ENCODE data around the gene SGTB. TPM values are rescaled to one million over a fixed set of nuclear protein-coding genes. Genes with fewer than 3 reads are reported as not detected.
"Not testable (repeated sequence)": the region's sequence is repeated elsewhere in the genome, so short reads cannot be mapped to it uniquely, and the experiment has no call there.

The SGTB gene
- total RNA-seq, 1 donor from 2014 or later = 7.6 TPM

- Mint-ChIP-seq H3K27ac (no peak overlapping the region), H3K4me3 (ENCODE audit: low read depth) (no peak overlapping the region), H3K4me1 (ENCODE audit: low read depth) (no peaks in the 10 kb centered on the region), H3K9me3 (no peaks in the 10 kb centered on the region), H3K27me3 (ENCODE audit: low read depth) (no peaks in the 10 kb centered on the region), H3K36me3 (ENCODE audit: low read depth) (peaks cover 4% of the 10 kb centered on the region)
- DNase-seq (ENCODE audit: low spot score) = no peak
- intact Hi-C loops (cut with micrococcal nuclease) = no loop called here
Measured at GRCh38 chr5:65693121-65693520, 28.8 kb downstream of the SGTB start.

GRCh38 chr5:65682148-65682547 is 39.8 kb downstream of the SGTB start:
- peaks cover 34% of the 10 kb centered on the region for H3K36me3 Mint-ChIP-seq (ENCODE audit: low read depth)

DNA sequence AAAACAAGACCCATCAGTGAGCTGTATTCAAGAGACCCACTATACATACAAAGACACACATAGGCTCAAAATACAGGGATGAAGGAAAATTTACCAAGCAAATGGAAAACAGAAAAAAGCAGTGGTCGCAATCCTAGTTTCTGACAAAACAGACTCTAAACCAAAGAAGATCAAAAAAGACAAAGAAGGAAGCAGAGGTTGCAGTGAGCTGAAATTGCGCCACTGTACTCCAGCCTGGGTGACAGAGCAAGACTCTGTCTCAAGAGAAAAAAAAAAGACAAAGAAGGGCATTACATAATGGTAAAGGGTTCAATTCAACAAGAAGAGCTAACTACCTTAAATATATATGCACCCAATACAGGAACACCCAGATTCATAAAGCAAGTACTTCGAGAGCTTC is 45.9 kb downstream of the SGTB start:
- intact Hi-C loops (cut with micrococcal nuclease); H3K4me1 Mint-ChIP-seq (ENCODE audit: low read depth); H3K27me3 Mint-ChIP-seq (ENCODE audit: low read depth); H3K9me3 Mint-ChIP-seq; H3K27ac Mint-ChIP-seq; H3K4me3 Mint-ChIP-seq (ENCODE audit: low read depth); DNase-seq (ENCODE audit: low spot score): not testable (repeated sequence)
- H3K36me3 Mint-ChIP-seq (ENCODE audit: low read depth) = peaks cover 30% of the 10 kb centered on the region

More at GRCh38 chr5:65682148-65682547, 39.8 kb downstream of the SGTB start:
- Mint-ChIP-seq H3K9me3 (no peaks in the 10 kb centered on the region), H3K27ac (no peak overlapping the region), H3K4me1 (ENCODE audit: low read depth) (no peaks in the 10 kb centered on the region), H3K4me3 (ENCODE audit: low read depth) (no peak overlapping the region), H3K27me3 (ENCODE audit: low read depth) (no peaks in the 10 kb centered on the region)
- intact Hi-C loops (cut with micrococcal nuclease) = no loop called here
- DNase-seq (ENCODE audit: low spot score) = no peak

- intact Hi-C loops (cut with micrococcal nuclease) = no loop called here
- Mint-ChIP-seq H3K27me3 (ENCODE audit: low read depth) (no peaks in the 10 kb centered on the region), H3K36me3 (ENCODE audit: low read depth) (peaks cover 22% of the 10 kb centered on the region), H3K27ac (no peak overlapping the region), H3K4me3 (ENCODE audit: low read depth) (no peak overlapping the region), H3K4me1 (ENCODE audit: low read depth) (no peaks in the 10 kb centered on the region), H3K9me3 (no peaks in the 10 kb centered on the region)
- no peak for DNase-seq (ENCODE audit: low spot score)
Measured at GRCh38 chr5:65674749-65675148, 47.2 kb downstream of the SGTB start.

- no peaks in the 10 kb centered on the region for H3K9me3 Mint-ChIP-seq
- no peak for DNase-seq (ENCODE audit: low spot score)
- H3K27ac Mint-ChIP-seq = no peak overlapping the region
- no peaks in the 10 kb centered on the region for H3K4me1 Mint-ChIP-seq (ENCODE audit: low read depth)
- no peak overlapping the region for H3K4me3 Mint-ChIP-seq (ENCODE audit: low read depth)
- intact Hi-C loops (cut with micrococcal nuclease) = no loop called here
- no peaks in the 10 kb centered on the region for H3K27me3 Mint-ChIP-seq (ENCODE audit: low read depth)
- peaks cover 15% of the 10 kb centered on the region for H3K36me3 Mint-ChIP-seq (ENCODE audit: low read depth)
Measured at GRCh38 chr5:65672796-65673195, 49.1 kb downstream of the SGTB start.

DNA sequence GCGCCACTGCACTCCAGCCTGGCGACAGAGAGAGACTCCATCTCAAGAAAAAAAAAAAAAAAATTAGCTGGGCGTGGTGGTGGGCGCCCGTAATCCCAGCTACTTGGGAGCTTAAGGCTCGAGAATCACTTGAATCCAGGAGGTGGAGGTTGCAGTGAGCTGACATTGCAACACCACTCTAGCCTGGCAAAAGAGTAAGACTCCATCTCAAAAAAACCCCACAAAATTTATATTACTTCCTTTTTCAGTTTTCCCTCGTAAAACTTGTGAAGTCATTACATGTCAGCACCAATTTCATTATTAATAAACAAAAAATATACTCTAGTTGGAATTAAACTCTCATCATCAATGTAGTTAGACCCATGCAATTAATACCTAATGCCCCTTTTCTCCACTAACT is 53.2 kb downstream of the SGTB start:
- Mint-ChIP-seq H3K27ac (no peak overlapping the region), H3K36me3 (ENCODE audit: low read depth) (peaks cover 6% of the 10 kb centered on the region), H3K4me1 (ENCODE audit: low read depth) (no peaks in the 10 kb centered on the region), H3K4me3 (ENCODE audit: low read depth) (no peak overlapping the region), H3K27me3 (ENCODE audit: low read depth) (no peaks in the 10 kb centered on the region), H3K9me3 (no peaks in the 10 kb centered on the region)
- no peak for DNase-seq (ENCODE audit: low spot score)
- intact Hi-C loops (cut with micrococcal nuclease) = no loop called here

DNA sequence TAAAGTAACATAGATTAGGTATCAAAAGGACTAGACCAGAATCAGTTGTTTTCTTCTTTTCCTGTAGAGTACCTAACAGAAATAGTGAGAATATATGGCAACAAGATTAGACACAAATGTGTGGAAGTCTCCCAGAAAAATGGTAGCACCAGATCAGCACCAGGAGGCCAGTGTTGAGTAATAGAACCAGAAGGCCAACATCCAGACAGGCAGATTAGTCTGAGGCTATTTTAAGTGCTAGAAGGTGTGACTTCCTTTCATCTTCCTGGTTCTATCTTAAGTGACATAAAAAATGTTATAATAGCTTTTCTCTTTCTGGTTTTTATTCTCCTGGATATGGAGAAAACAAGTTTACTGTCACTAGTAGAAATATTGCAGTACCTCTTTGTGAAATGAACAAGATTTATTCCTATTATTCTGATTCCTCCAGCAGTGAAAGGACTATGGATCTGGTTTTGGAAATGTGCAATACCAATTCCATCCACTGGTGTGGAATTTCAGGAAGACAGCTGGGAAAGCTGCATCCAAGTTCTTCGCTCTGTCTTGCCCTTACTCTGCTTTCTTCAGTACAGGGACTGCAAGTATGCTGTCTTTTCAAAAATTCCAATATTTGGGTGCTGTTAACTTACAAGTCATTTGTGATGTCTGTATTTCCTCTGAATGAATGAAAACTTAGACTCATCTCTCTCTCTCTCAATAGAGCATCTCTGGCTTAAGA is 57.9 kb downstream of the SGTB start:
- Mint-ChIP-seq H3K4me1 (ENCODE audit: low read depth) (no peaks in the 10 kb centered on the region), H3K4me3 (ENCODE audit: low read depth) (no peak overlapping the region), H3K27me3 (ENCODE audit: low read depth) (no peaks in the 10 kb centered on the region), H3K27ac (no peak overlapping the region), H3K36me3 (ENCODE audit: low read depth) (peaks cover 21% of the 10 kb centered on the region), H3K9me3 (no peaks in the 10 kb centered on the region)
- DNase-seq (ENCODE audit: low spot score) = no peak
- intact Hi-C loops (cut with micrococcal nuclease) = no loop called here

GRCh38 chr5:65654713-65655112 is 67.2 kb downstream of the SGTB start:
- intact Hi-C loops (cut with micrococcal nuclease) = no loop called here

GRCh38 chr5:65651144-65651543 is 70.8 kb downstream of the SGTB start:
- no peak overlapping the region for H3K27ac Mint-ChIP-seq
- DNase-seq (ENCODE audit: low spot score) = no peak
- H3K4me3 Mint-ChIP-seq (ENCODE audit: low read depth) = no peak overlapping the region
- H3K27me3 Mint-ChIP-seq (ENCODE audit: low read depth) = no peaks in the 10 kb centered on the region
- intact Hi-C loops (cut with micrococcal nuclease) = no loop called here
- H3K9me3 Mint-ChIP-seq = no peaks in the 10 kb centered on the region
- H3K36me3 Mint-ChIP-seq (ENCODE audit: low read depth) = peaks cover 16% of the 10 kb centered on the region
- no peaks in the 10 kb centered on the region for H3K4me1 Mint-ChIP-seq (ENCODE audit: low read depth)

More at GRCh38 chr5:65654713-65655112, 67.2 kb downstream of the SGTB start:
- no peak for DNase-seq (ENCODE audit: low spot score)
- no peaks in the 10 kb centered on the region for H3K27me3 Mint-ChIP-seq (ENCODE audit: low read depth)
- no peak overlapping the region for H3K27ac Mint-ChIP-seq
- H3K4me3 Mint-ChIP-seq (ENCODE audit: low read depth) = no peak overlapping the region
- H3K4me1 Mint-ChIP-seq (ENCODE audit: low read depth) = no peaks in the 10 kb centered on the region
- H3K9me3 Mint-ChIP-seq = no peaks in the 10 kb centered on the region
- peaks cover 22% of the 10 kb centered on the region for H3K36me3 Mint-ChIP-seq (ENCODE audit: low read depth)

GRCh38 chr5:65647941-65648340 is 74.0 kb downstream of the SGTB start:
- Mint-ChIP-seq H3K4me1 (ENCODE audit: low read depth) (no peaks in the 10 kb centered on the region), H3K27ac (no peak overlapping the region), H3K4me3 (ENCODE audit: low read depth) (no peak overlapping the region), H3K27me3 (ENCODE audit: low read depth) (no peaks in the 10 kb centered on the region), H3K36me3 (ENCODE audit: low read depth) (peaks cover 11% of the 10 kb centered on the region), H3K9me3 (no peaks in the 10 kb centered on the region)
- intact Hi-C loops (cut with micrococcal nuclease) = no loop called here
- DNase-seq (ENCODE audit: low spot score) = no peak

DNA sequence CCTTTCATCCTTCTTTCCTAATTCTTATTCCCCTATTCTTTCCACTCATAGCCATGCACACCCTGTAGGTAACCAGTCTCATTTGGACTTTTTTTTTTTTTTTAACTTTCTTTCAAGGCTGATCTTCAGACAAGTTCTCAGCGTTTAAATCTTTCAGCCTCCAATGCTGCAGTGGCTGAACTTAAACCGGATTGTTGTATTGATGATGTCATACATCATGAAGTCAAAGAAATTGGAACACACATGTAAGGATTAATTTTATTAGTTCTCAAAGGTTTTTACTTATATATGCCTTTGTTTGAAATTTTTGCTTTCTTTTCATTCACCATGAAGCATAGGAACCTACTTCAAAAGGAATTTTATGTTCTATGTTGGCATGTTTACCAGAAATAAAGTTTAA is 75.0 kb downstream of the SGTB start:
- Mint-ChIP-seq H3K27me3 (ENCODE audit: low read depth) (no peaks in the 10 kb centered on the region), H3K9me3 (no peaks in the 10 kb centered on the region), H3K36me3 (ENCODE audit: low read depth) (peaks cover 11% of the 10 kb centered on the region), H3K4me3 (ENCODE audit: low read depth) (no peak overlapping the region), H3K4me1 (ENCODE audit: low read depth) (no peaks in the 10 kb centered on the region), H3K27ac (no peak overlapping the region)
- no peak for DNase-seq (ENCODE audit: low spot score)
- intact Hi-C loops (cut with micrococcal nuclease) = no loop called here

- H3K27me3 Mint-ChIP-seq (ENCODE audit: low read depth) = no peaks in the 10 kb centered on the region
- H3K9me3 Mint-ChIP-seq = peaks cover 5% of the 10 kb centered on the region
- H3K36me3 Mint-ChIP-seq (ENCODE audit: low read depth) = peaks cover 30% of the 10 kb centered on the region
- H3K4me3 Mint-ChIP-seq (ENCODE audit: low read depth) = no peak overlapping the region
- intact Hi-C loops (cut with micrococcal nuclease) = no loop called here
- H3K27ac Mint-ChIP-seq = no peak overlapping the region
- H3K4me1 Mint-ChIP-seq (ENCODE audit: low read depth) = no peaks in the 10 kb centered on the region
- DNase-seq (ENCODE audit: low spot score) = no peak
Measured at GRCh38 chr5:65640240-65640639, 81.7 kb downstream of the SGTB start.

DNA sequence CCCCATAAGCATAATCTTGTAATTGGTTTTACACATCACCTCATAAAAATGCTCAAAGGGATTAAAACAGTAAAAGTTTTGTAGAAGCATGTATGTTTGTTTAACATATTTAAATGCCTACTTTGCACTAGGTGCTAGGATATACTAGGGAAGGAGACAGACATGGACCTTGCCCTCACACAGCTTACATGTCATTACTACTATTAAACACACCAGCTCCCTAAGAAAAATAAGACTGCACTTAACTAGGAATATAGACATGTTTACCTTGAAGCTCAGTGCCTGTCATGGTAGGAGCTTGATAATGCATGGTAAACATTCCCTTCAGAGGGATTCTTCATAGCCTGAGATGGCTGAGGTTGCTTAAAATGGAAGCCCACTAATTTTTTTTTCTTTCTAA is 90.9 kb downstream of the SGTB start:
- no peak for DNase-seq (ENCODE audit: low spot score)
- no peaks in the 10 kb centered on the region for H3K9me3 Mint-ChIP-seq
- no peaks in the 10 kb centered on the region for H3K27me3 Mint-ChIP-seq (ENCODE audit: low read depth)
- intact Hi-C loops (cut with micrococcal nuclease) = no loop called here
- H3K36me3 Mint-ChIP-seq (ENCODE audit: low read depth) = peaks cover 22% of the 10 kb centered on the region
- H3K4me1 Mint-ChIP-seq (ENCODE audit: low read depth) = peaks cover 14% of the 10 kb centered on the region
- H3K4me3 Mint-ChIP-seq (ENCODE audit: low read depth) = no peak overlapping the region
- H3K27ac Mint-ChIP-seq = no peak overlapping the region
